ENCODE data around the gene YTHDF1.

DNA sequence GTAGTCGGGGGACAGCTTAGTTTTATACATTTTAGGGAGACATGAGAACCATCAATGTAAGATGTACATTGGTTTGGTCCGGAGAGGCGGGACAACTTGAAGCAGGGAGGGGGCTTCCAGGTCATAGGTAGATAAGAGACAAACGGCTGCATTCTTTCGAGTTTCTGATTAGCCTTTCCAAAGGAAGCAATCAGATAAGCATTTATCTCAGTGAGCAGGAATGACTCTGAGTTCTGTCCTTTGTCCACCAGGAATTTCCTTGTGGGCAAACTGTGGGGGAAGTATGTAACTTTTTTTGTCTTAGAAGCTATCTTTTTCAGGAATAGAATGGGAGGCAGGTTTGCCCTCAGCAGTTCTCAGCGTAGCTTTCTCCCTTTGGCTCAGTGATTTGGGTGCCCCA, 1.4 kb downstream of the YTHDF1 start:
- TF ChIP-seq CTCF (conservative IDR thresholded peaks at IDR 0.05; ENCODE audit: low read depth, low read length) (no peak), POLR2A (IDR thresholded peaks at IDR 0.05; ENCODE audit: low read depth, low read length) (no peak), USF2 (IDR thresholded peaks at IDR 0.05; ENCODE audit: low read depth, low read length) (no peak), SMC3 (IDR thresholded peaks at IDR 0.05; ENCODE audit: low read depth, low read length) (no peak), MXI1 (IDR thresholded peaks at IDR 0.05; ENCODE audit: borderline replicate concordance, low read depth, low read length) (no peak), CEBPB (IDR thresholded peaks at IDR 0.05; ENCODE audit: low read depth, low read length) (no peak), CHD1 (IDR thresholded peaks at IDR 0.05; ENCODE audit: low read depth, low read length) (no peak), MAFK (IDR thresholded peaks at IDR 0.05; ENCODE audit: low read depth, low read length) (no peak), RCOR1 (IDR thresholded peaks at IDR 0.05; ENCODE audit: insufficient replicate concordance, low read length) (no peak), RAD21 (IDR thresholded peaks at IDR 0.05; ENCODE audit: low read length) (no peak)
